Jurkat, Clone E6-1 (cell line): ENCODE results near the gene FUT7. TPM values are rescaled to one million over a fixed set of nuclear protein-coding genes. Genes with fewer than 3 reads are reported as not detected.

ENCODE experiments used
- DNase-seq: peaks from one replicate; pipeline ENCODE4 v3.0.0-alpha.2; 2011; ENCODE audit warnings: low read depth, low spot score
- H3K4me3 ChIP-seq: 2 replicates; pipeline ENCODE4 v1.5.1; 2011; ENCODE audit warnings: mild to moderate bottlenecking, low read length, control low read depth, moderate library complexity
- polyA plus RNA-seq: library from polyadenylated mRNA; unstranded; fragments of >200 nt; gene quantifications from one replicate; pipeline ENCODE4 v1.2.1, GENCODE V29; 2012; ENCODE audit warnings: missing spikeins; ENCODE audit not compliant: insufficient read length, insufficient read depth

Gene FUT7
- polyA plus RNA-seq: not detected

GRCh38 chr9:137031904-137032640 lies at the start of gene FUT7:
FUT7 (minus strand) TSS chr9:137032088; CDS start chr9:137031991, 97 bp downstream.
- H3K4me3 ChIP-seq: no peak within 1 kb of the TSS
- no peak for DNase-seq

DNA sequence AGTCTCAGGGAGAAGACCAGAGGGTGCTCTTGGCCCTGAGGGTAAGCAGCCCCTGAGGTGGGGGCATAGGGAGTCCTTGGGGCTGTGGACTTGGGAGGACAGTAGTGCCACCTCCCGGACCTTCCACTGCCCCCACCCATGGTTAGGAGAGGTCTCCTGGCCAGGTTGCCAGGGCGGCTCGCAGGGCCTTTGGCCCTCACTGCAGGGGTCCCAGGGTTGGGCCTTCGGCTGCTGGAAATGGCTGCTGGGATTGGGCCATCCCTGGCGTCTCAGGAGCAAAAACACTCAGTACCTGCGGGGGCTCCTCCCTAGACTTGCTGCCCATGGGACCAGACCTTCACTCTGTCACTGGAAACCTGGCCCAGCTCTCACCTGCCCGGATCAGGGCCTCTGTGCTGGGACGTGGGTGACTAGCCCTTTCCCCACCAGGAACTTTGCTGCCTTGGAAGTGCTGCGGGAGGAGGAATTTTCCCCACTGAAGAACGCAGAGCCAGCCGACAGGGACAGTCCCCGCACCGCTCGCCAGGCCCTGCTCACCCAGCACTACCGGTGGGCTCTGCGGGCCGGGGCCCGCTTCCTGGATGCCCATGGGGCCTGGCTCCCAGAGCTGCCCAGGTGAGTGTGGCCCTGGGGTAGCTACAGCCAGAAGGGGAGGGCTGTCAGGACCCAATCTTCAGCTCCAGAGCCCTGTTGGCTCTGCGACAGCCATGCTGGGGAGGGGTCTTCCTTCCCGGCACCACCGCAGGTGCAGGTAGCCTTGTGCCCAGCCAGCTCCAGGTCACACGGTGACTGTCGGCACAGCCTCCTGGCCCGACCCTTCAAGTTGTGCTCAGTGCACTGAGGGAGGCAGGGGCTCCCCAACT lies 48.6 kb upstream of the FUT7 start:
- DNase-seq: no peak
- H3K4me3 ChIP-seq: no peak overlapping the region

GRCh38 chr9:137079401-137079787 lies 47.5 kb upstream of the FUT7 start:
- H3K4me3 ChIP-seq: no peak overlapping the region
- DNase-seq: no peak

- H3K4me3 ChIP-seq: no peak overlapping the region
- no peak for DNase-seq
Observed at GRCh38 chr9:137078701-137079400, 47.0 kb upstream of the FUT7 start.

GRCh38 chr9:137077758-137078693 lies 46.1 kb upstream of the FUT7 start:
- H3K4me3 ChIP-seq: peak overlapping the region; percentile 54
- DNase-seq: no peak

GRCh38 chr9:137077010-137077747 lies 45.3 kb upstream of the FUT7 start, which contains the start of gene UAP1L1:
UAP1L1 (plus strand) TSS chr9:137077517; CDS start chr9:137077533, 16 bp downstream.
- no peak for DNase-seq
- H3K4me3 ChIP-seq: peak within 1 kb of the TSS; percentile 54

GRCh38 chr9:137076636-137077009 lies 44.7 kb upstream of the FUT7 start:
- no peak for DNase-seq
- no peak overlapping the region for H3K4me3 ChIP-seq

GRCh38 chr9:137075275-137075775 lies 43.4 kb upstream of the FUT7 start:
- H3K4me3 ChIP-seq: no peak overlapping the region
- DNase-seq: no peak

DNA sequence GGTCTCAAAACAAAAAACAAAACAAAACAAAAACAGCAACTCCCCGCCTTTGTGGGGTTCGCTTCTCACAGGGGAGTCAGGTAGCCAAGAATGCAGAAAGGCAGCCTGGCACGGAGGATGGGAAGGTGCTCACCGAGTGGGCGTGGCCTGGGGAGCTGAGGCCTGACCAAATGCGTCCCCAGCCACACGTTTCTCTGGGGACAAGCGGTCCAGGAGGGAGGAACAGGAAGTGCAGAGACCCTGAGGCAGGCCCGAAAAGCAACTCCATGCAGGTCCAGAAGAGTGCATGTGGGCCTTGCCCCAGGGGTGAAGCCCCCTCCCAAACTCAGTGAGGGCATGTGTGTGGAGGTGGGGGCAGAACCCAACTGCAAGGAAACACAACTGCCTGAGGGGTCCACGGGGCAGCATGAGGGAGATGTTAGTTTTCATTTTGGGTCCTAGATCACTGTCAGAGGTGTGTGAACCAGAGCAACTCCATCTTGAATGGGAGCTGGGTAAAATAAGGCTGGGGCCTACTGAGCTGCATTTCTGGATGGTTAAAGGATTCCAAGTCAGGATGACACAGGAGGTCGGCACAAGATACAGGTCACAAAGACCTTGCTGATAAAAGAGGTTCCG lies 42.9 kb upstream of the FUT7 start:
- H3K4me3 ChIP-seq: no peak overlapping the region
- DNase-seq: no peak

GRCh38 chr9:137073992-137074399 lies 42.1 kb upstream of the FUT7 start:
- no peak overlapping the region for H3K4me3 ChIP-seq
- no peak for DNase-seq

- no peak for DNase-seq
- peak overlapping the region; percentile 60 for H3K4me3 ChIP-seq
Observed at GRCh38 chr9:137071282-137071681, 39.4 kb upstream of the FUT7 start.

GRCh38 chr9:137070906-137071275 lies 39.0 kb upstream of the FUT7 start:
- H3K4me3 ChIP-seq: peak overlapping the region; percentile 60
- no peak for DNase-seq

DNA sequence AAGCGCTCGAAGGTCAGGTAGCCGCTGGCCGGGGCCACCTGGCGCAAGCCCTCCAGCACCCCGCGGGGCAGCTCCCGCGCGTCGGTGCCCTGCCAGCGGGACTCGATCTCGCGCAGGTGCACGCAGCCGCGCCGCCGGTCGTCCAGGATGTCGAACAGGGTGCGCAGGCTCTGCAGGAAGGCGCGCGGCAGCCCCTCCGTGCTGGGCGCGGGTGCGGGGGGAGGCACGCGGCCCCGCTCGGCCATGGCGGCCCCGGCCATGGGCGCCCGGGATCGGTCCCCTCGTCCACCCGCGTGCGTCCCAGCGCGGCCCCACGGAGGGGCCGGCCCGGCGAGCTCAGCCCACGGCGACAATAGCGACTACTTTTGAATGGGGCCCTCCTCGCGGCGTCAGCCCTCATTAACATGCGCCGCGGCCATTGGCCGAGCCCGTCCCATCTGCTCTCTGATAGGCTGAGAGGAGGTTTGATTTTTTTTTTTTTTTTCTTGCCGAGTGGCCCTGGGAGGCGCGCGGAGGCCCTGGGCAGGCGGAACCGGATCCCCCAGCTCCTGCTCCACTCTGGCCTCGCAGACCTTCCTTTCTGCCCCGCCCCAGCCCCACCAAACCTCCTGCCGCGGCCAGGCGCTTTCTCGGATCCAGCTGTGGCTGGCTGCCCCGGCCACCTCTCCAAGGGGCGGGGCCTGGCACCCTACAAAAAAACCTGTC lies 38.5 kb upstream of the FUT7 start, which contains the start of gene SAPCD2:
TSS of gene SAPCD2 (minus strand) at position 357 of the 705 bp plus-strand sequence. CDS start at position 260, 97 bp downstream.
- peak; percentile 85 for DNase-seq
- H3K4me3 ChIP-seq: peak within 1 kb of the TSS; percentile 60

DNA sequence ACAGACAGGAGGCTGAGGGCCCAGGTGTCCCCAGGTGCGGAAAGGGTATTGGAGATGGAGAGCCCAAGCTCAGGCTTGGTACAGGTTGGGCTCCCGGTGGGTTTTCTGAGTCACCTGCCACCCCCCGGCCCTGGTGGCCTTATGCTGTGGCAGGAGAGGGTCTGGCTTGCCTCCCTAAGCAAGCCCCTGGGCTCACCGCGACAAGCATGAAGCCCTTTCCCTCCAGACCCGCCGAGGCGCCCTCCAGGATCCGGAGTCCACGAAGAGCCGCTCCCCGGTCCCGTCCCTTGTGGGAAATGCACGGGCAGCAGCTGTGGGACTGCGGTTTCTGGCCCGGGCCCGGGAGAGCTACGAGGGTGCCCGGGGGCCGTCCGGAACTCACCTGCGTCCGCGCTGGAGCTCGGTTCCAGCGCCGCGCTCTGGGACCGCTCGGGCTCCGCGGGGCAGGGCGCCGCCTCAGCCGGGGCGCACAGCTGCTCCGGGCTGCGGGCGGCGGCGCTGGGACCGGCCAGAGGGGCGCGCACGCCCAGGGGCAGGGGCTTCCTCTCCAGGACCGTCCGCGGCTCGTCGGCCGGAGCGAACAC lies 37.7 kb upstream of the FUT7 start:
- peak overlapping the region; percentile 60 for H3K4me3 ChIP-seq
- no peak for DNase-seq

GRCh38 chr9:137068539-137069507 lies 36.9 kb upstream of the FUT7 start:
- DNase-seq: no peak

More at GRCh38 chr9:137068539-137069507, 36.9 kb upstream of the FUT7 start:
- H3K4me3 ChIP-seq: peak overlapping the region; percentile 60
